22Rv1 (cell line): ENCODE measurements around the gene GCLC.

Experiments used
- ZFX ChIP-seq: fragments of 450-650 bp; IDR thresholded peaks from 2 replicates; pipeline ENCODE4 v1.6.1; 2017; ENCODE audit warnings: antibody characterized with exemption, borderline replicate concordance
- TF ChIP-seq, protein P1 (sequence below): fragments of 450-650 bp; IDR thresholded peaks from 2 replicates; pipeline ENCODE4 v1.5.1; 2017; ENCODE audit warnings: mild to moderate bottlenecking

- TF ChIP-seq, protein P1, sequence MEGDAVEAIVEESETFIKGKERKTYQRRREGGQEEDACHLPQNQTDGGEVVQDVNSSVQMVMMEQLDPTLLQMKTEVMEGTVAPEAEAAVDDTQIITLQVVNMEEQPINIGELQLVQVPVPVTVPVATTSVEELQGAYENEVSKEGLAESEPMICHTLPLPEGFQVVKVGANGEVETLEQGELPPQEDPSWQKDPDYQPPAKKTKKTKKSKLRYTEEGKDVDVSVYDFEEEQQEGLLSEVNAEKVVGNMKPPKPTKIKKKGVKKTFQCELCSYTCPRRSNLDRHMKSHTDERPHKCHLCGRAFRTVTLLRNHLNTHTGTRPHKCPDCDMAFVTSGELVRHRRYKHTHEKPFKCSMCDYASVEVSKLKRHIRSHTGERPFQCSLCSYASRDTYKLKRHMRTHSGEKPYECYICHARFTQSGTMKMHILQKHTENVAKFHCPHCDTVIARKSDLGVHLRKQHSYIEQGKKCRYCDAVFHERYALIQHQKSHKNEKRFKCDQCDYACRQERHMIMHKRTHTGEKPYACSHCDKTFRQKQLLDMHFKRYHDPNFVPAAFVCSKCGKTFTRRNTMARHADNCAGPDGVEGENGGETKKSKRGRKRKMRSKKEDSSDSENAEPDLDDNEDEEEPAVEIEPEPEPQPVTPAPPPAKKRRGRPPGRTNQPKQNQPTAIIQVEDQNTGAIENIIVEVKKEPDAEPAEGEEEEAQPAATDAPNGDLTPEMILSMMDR = no peak
- no peak for TF ChIP-seq ZFX
Observed at GRCh38 chr6:53512626-53513025, 32.3 kb downstream of the GCLC start.
